AG20443 (cell line): ENCODE measurements around the gene ITPR1.
"Not testable (repeated sequence)": the region's sequence is repeated elsewhere in the genome, so short reads cannot be mapped to it uniquely, and the experiment has no call there.

ENCODE experiments used
- DNase-seq: peaks from one replicate; pipeline ENCODE4 v3.0.0; 2012; ENCODE audit warnings: low spot score, mixed read lengths

Gene ITPR1

DNA sequence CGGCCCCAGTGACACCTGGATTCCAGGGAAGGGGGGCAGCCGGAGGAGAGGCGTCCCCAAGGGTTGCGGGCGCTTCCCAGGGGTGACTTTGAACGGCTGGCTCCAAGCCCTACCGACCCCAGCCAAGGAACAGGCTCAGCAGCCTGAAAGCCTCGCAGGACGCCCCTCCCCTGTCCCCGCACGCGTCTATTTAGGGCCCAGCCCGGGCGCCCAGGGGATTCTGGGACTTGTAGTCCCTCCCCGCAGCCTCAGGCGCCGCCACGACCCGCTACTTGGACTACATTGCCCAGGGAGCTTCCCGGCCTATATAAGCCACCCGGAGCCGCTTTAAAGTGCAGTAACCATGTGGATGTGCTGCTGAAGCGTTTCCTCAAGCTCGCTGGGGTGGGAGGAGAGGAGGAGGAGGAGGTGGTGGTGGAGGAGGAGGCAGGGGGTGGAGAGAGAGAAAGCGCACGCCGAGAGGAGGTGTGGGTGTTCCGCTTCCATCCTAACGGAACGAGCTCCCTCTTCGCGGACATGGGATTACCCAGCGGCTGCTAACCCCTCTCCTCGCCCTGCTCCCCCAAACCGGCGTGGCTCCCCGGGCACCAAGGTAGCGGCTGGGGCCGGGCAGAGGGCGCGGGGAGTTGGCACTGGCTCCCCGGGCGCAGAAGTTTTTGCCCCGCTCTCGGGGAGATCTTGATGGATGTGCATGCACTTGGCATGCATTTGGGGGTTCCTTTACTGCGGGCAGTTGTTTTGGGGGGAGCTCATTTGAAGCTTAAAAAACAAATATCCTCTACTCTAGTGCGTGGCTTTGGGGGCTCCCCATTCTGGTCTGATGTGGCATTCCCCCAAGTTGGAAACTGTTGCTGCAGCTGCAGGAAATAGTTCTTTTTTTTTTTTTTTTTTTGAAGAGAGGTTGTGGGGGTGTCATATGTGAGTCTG is at the start of gene ITPR1:
Gene ITPR1, plus strand, starts transcription at position 335 of the 927 bp plus-strand sequence. CDS start 23,144 bp downstream, outside the sequence.
- DNase-seq, result peak; percentile 98

GRCh38 chr3:4447295-4447999 is 45.7 kb upstream of the ITPR1 start:
- no peak for DNase-seq

DNA sequence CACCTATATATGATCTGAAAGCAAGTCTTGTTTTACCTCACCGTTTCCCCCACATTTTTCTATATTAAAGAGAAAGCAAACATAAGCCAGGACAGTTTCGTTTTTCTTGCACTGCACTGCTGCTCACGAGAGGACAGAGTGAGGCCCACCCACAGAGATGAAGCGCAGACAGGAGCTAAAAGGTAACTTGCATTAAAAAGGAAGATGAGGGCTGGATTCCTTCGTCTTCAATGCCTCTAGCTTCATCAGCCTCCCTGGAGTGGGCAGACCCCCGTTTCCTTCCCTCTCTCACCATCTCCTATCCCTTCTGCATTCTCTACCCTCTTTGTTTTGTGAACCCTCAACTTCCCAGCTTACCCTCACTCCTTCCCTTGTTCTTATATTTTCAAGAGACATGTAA is 45.0 kb upstream of the ITPR1 start:
- DNase-seq, result no peak

DNA sequence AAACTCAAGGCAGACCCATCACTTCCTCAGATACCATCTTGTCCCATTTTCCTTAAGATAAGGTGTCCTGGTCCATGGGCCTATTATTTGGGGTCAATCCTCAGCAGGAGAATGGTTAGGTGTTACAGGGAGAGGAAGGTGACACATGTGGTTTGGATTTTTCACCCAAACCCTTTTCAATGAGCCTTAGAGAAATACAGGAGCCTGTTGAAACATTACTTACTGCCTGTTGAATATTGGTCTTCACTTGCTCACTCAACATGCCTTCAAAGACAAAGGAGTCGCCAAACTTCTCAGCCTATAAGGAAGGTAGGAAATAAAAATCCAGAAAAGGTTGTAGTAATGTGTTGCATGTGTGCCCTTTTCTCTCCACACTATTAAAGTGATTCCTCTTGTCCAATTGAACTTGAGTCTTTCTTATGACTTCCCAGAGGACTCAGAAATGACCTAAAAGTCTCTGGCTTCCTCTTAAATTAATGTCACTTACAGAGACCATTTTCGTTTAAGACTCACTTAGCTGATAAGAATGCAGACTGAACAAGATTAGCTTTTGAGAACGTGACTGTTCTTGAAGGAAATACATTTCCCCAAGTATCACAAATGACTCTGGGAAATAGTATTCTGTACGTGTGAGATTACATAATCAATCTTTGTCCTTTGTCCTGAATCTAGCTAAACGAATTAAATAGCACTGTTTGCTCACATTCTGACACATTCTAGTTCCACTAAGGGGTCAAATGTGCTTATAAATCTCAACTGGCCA is 43.9 kb upstream of the ITPR1 start:
- no peak for DNase-seq

GRCh38 chr3:4454142-4454541 is 39.0 kb upstream of the ITPR1 start:
- no peak for DNase-seq

DNA sequence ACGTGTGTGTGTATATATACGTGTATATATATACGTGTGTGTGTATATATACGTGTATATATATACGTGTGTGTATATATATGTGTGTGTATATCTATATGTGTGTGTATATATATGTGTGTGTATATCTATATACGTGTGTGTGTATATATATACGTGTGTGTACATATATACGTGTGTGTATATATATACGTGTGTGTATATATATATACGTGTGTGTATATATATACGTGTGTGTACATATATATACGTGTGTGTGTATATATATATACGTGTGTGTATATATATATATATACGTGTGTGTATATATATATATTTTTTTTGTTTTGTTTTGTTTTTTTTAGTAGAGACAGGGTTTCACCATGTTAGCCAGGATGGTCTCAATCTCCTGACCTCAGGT is 36.4 kb upstream of the ITPR1 start:
- DNase-seq, result not testable (repeated sequence)

DNA sequence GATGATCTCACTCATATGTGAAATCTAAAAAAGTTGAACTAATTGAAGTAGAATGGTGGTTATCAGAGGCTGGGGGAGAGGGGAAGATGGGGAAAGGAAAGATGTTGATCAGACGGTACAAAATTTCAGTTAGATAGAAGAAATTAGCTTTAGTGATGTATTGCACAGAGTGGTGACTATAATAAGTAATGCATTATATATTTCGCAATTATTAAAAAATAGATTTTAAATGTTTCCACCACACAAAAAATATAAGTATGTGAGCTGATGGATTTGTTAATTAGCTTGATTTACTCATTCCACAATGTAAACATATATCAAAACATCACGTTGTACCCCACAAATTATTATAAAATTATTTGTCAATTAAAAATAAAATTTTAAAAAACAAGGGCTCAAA is 34.2 kb upstream of the ITPR1 start:
- DNase-seq, result no peak

- DNase-seq, result no peak
Measured at GRCh38 chr3:4460334-4460733, 32.8 kb upstream of the ITPR1 start.

DNA sequence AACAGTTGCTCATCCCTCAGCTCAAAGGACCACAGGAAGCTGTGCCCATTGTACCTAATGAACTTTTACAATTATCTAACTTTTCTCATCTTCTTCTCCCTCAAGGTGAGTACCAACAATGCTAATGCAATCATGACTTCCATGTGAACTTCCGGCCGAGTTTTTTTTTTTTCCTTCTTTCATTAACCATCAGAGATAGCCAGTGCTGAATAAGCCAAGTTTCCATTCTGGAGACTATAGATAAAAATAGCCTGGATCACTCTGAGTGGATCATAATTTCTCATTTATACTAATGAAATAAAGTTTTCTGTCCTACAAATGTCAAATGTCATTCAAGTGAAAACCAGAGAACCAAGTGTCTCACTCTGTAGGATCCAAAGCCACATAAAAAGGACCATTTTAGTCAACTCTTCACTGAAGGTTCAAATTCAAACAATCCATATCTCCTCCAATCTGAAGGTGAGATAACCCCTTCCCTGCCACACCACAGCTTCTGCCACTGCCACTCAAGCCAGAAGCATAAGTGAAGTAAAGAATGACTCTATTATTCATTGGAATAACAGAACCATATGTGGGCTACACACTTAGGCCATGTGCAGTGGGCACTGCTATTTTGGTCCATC is 31.6 kb upstream of the ITPR1 start:
- no peak for DNase-seq

DNA sequence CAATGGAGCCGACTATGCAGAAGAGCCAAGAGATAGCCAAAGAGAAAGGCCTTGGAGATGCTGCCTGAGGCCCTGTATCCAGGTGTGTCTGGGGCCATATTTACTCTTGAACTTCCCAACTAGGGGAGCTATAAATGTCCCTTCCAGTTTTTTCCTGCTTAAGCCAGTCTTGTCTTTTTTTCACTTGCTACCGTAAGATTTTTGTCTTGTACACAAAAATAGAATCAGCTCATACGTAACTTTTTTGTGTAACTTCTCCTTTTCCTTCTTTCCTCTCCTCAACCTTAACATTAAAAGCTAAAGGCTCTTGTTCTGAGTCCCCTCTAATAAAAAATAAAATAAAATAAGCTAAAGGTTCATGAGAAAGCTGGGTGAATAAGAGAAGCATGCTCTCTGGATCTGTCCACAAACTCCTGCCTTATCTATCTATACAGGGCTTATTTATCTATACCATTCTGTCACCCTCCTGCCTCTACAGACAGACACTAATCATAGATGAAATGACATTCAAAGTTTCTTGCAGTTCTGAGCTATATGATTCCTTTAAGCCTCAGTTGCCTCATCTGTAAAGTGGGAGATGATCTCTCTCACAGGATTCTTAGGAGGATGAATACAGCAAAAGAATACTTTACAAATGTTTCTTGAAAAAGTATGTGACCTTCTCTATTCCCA is 30.6 kb upstream of the ITPR1 start:
- DNase-seq, result no peak

DNA sequence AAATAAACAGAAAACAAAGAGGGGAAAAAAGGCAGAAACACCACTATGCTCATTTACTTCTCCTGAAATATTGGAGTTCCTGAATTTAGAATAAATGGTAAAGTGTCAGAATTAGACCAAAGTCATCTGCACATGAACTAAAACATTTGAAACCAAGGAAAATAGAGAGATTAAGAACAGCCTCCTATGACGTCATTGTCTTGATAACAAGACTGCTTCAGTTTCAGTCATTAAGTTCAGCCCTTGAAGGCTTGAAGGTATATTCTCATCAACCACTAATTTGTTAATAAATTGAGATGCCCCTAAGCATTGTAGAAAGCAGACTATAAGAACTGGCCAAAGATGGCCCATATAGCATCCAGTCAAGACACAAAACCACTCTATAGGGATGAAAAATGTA is 28.6 kb upstream of the ITPR1 start:
- no peak for DNase-seq

- peak; percentile 95 for DNase-seq
Measured at GRCh38 chr3:4466741-4467521, 26.2 kb upstream of the ITPR1 start, which contains the start of gene SUMF1. SUMF1 (minus strand) TSS chr3:4467269; CDS start chr3:4467245, 24 bp downstream.

GRCh38 chr3:4467522-4467867 is 25.7 kb upstream of the ITPR1 start:
- DNase-seq, result no peak

DNA sequence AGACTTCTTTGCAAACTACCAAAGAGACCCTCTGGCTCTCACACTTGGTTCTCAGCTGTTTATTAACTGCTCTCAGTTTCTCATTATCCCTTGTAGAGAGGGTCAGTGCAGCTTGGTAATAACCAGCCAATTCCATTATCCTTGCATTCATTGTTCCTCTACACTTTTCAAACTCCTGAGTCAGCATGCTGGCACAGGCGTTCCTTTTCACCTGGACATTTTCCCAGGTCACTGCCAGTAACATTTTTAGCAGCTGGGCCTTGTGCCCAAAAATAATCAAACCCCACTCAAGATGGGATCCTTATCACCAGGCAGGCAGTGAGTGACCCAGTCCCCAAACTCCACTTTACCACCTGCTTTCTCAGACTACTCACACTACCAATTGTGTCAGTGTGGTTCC is 21.2 kb upstream of the ITPR1 start:
- no peak for DNase-seq

DNA sequence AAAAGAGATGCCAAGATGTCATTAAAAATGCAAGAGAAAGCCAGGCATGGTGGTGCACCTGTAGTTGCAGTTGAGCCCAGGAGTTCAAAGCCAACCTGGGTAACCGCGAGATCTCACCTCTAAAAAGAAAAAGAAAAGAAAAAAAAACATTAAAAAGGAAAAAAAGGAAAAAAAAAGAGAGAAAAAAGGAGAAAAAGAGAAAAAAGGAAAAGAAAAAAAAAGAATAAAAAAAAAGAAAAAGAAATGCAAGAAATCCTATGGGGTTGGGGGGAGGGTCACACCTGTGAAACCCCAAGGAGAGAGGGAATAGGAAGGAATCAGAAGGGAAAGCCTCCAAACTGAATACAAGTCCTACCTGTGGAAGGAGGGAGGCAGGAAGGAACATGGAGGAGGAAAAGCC is 20.8 kb upstream of the ITPR1 start:
- DNase-seq, result no peak

DNA sequence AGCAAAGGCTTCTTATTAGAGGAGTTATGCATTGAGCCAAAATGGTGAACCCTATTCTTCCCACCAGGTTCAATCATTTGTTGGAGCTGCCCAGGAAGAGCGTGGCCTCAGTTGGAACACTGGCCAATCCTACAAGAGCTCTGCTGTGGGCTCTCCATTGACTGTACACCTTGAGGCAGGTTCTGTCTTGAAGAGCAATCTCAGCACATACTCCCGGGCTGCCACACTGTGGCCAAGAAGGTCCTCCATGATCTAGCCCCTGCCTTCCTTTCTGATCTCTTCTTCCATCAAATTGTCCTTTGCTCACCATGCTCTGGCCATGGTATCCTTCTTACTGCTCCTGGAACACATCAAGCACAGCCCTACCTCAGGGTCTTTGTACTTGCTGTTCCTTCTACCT is 20.4 kb upstream of the ITPR1 start:
- no peak for DNase-seq

DNA sequence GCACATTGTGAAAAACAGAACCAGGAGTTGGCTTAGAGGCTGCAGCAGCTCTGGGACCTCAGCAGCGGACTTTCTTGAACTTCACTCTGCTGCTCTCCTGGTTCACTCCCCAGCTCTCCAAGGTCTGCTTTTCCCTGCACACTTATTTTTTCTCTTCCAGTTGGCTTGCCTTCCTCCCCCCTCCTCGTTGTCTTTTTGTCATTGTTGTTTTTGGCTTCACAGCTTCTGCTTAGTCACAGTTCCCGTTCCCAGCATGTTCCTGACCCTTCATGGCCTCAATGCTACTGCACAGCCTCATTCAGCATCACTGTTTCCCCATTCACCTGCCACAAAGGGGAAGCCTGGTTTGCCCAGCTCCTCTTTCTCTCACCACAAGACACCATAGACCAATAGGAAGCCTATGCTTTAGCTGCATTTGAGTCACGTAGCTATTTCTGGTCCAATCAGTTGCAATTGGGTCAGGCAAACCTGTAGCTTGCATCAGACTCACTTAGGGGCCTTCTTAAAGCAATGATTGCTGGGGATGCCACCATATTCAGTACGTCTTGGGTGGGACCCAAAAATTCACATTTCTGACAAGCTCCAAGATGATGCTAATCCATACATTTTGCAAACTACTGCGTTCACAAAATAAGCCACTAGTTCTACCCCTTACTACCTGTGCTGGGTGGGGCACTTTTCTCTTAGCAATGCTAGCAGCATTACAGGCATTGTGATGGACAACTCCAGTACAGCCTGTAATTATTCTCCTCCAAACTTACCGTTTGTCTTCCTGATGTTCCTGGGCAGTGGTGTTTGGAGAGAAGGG is 18.3 kb upstream of the ITPR1 start:
- peak; percentile 44 for DNase-seq

DNA sequence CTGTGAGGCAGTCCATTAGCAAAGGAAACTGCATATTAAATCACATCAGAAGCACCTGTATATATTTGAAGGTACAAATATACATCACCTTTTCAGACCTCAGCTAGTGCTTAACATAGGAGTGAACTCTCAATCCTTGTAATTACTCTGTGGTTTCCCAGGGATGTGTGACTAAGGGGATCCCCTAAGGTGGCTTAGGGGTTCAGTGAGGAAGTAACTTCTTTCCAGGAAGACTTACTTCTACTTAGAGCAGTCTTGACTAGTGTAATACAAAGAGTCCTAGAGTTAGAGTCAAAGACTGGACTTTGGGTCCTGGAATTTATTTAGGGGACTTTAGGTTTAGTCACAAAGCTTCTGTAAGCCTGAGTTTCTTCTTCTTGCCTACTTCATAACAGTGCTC is 17.3 kb upstream of the ITPR1 start:
- DNase-seq, result no peak

- DNase-seq, result no peak
Measured at GRCh38 chr3:4476496-4476895, 16.7 kb upstream of the ITPR1 start.

GRCh38 chr3:4478261-4478660 is 14.9 kb upstream of the ITPR1 start:
- no peak for DNase-seq
